Fibroblast of mammary gland (primary cell): ENCODE results near the gene SAMSN1.

Experiments used
- DNase-seq: peaks from one replicate; pipeline ENCODE4 v3.0.0-alpha.2; 2010; ENCODE audit warnings: low read depth
- H3K4me3 ChIP-seq: 2 replicates; pipeline ENCODE4 v1.5.1; 2011; ENCODE audit warnings: low read depth, mild to moderate bottlenecking, low read length, moderate library complexity; ENCODE audit not compliant: control insufficient read depth
- TF ChIP-seq, protein P1 (sequence below): conservative IDR thresholded peaks from 2 replicates; pipeline ENCODE4 v1.5.1; 2011; ENCODE audit warnings: low read depth, low read length, inconsistent platforms; ENCODE audit not compliant: control insufficient read depth, insufficient read depth

The SAMSN1 gene

GRCh38 chr21:14526836-14527695 is 19.0 kb downstream of the SAMSN1 start:
- H3K4me3 ChIP-seq = no peak overlapping the region
- TF ChIP-seq, protein P1, sequence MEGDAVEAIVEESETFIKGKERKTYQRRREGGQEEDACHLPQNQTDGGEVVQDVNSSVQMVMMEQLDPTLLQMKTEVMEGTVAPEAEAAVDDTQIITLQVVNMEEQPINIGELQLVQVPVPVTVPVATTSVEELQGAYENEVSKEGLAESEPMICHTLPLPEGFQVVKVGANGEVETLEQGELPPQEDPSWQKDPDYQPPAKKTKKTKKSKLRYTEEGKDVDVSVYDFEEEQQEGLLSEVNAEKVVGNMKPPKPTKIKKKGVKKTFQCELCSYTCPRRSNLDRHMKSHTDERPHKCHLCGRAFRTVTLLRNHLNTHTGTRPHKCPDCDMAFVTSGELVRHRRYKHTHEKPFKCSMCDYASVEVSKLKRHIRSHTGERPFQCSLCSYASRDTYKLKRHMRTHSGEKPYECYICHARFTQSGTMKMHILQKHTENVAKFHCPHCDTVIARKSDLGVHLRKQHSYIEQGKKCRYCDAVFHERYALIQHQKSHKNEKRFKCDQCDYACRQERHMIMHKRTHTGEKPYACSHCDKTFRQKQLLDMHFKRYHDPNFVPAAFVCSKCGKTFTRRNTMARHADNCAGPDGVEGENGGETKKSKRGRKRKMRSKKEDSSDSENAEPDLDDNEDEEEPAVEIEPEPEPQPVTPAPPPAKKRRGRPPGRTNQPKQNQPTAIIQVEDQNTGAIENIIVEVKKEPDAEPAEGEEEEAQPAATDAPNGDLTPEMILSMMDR = no peak
- DNase-seq = no peak

GRCh38 chr21:14526199-14526598 is 19.9 kb downstream of the SAMSN1 start:
- TF ChIP-seq, protein P1 = no peak
- DNase-seq = peak; percentile 7
- no peak overlapping the region for H3K4me3 ChIP-seq

GRCh38 chr21:14523234-14523633 is 22.9 kb downstream of the SAMSN1 start:
- DNase-seq = peak; percentile 30
- TF ChIP-seq, protein P1 = no peak
- H3K4me3 ChIP-seq = no peak overlapping the region

- TF ChIP-seq, protein P1 = no peak
- no peak for DNase-seq
- H3K4me3 ChIP-seq = no peak overlapping the region
These were observed 23.4 kb downstream of the SAMSN1 start for GRCh38 chr21:14522736-14523135.

DNA sequence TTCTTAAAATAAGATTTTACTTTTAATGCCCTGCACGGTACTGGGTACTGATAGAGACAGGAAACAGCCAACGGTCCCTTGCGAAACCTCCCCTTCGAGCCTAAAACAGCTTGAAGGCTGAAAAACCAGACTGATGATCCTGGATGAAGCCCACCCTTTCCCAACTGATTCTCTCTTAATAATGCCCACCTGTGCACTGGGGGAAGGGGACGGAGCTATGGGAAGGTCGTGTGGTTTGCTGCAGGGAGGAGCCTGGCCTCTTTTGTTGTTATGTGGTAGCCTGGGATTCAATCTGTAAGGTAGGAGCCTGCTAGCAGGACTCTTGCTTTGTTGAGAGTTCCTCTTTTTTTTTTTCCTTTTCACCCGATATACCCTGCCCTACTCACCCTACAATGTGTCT is 25.6 kb downstream of the SAMSN1 start:
- DNase-seq = no peak
- TF ChIP-seq, protein P1 = no peak
- no peak overlapping the region for H3K4me3 ChIP-seq

GRCh38 chr21:14519000-14519399 is 27.1 kb downstream of the SAMSN1 start:
- no peak for DNase-seq
- TF ChIP-seq, protein P1 = no peak
- no peak overlapping the region for H3K4me3 ChIP-seq
